ENCODE data around the gene SATB1. TPM values are rescaled to one million over a fixed set of nuclear protein-coding genes. Genes with fewer than 3 reads are reported as not detected.

SATB1 gene
- total and polyA plus RNA-seq, 2 of the 8 experiments (the other 6 are each of a cell fraction or from before 2014, with no cell fraction given), result 18.8 to 28.0 TPM

GRCh38 chr3:18405141-18405540 is 20.0 kb downstream of the SATB1 start:
- Histone ChIP-seq H4K5ac (ENCODE audit: insufficient read length, low read depth, low read length) (no peak overlapping the region), H3K23me2 (ENCODE audit: low read depth, low read length) (no peaks in the 10 kb centered on the region), H3K4me1 (replicated peaks in 1 of 4; ENCODE audit: control insufficient read depth in 3 of 4, insufficient read depth in 4 of 4, low read length in 3 of 4) (no peaks in the 10 kb centered on the region; a peak in 1 of 7 replicates), H3K27ac (ENCODE audit: low read depth, low read length) (no peak overlapping the region), H3K4me3 (ENCODE audit: extremely low read depth in 1 of 4, insufficient read depth in 2 of 4, low read depth in 3 of 4, low read length in 4 of 4) (no peak overlapping the region), H3K36me3 (ENCODE audit: control insufficient read depth in 2 of 4, insufficient read depth in 4 of 4, low read length in 3 of 4) (no peaks in the 10 kb centered on the region), H3K79me2 (ENCODE audit: control insufficient read depth in 1 of 2, insufficient read depth in 2 of 2, low read length in 2 of 2) (no peaks in the 10 kb centered on the region), H3K4me2 (ENCODE audit: insufficient read depth in 1 of 2, low read depth in 2 of 2, low read length in 2 of 2) (no peak overlapping the region), H2AK5ac (ENCODE audit: low read depth, low read length) (no peak overlapping the region), H2BK15ac (ENCODE audit: low read length) (no peak overlapping the region), H3K9ac (replicated peaks in 1 of 4; ENCODE audit: extremely low read depth in 1 of 4, low read depth in 3 of 4, low read length in 3 of 4) (no peak overlapping the region), H3K79me1 (ENCODE audit: low read depth, low read length) (no peaks in the 10 kb centered on the region), H3K27me3 (replicated peaks in 1 of 4; ENCODE audit: control insufficient read depth in 3 of 4, extremely low read depth in 1 of 4, insufficient read depth in 3 of 4, low read length in 3 of 4) (no peaks in the 10 kb centered on the region), H2BK12ac (ENCODE audit: low read depth, low read length) (no peak overlapping the region), H3K4ac (replicated peaks; ENCODE audit: insufficient read length, low read depth, low read length) (no peak overlapping the region), H4K20me1 (replicated peaks in 1 of 2; ENCODE audit: control insufficient read depth in 1 of 2, insufficient read depth in 2 of 2, low read length in 2 of 2) (no peaks in the 10 kb centered on the region), H2BK20ac (ENCODE audit: low read length) (no peak overlapping the region), H2AFZ (ENCODE audit: low read length) (no peak overlapping the region), H3K14ac (ENCODE audit: insufficient read length) (no peak overlapping the region), H2BK120ac (replicated peaks; ENCODE audit: low read depth, low read length) (no peak overlapping the region), H3K9me3 (ENCODE audit: insufficient read depth in 2 of 2, low read depth in 1 of 2, low read length in 1 of 2) (no peaks in the 10 kb centered on the region), H2BK5ac (ENCODE audit: low read depth, low read length) (no peak overlapping the region), H4K91ac (replicated peaks; ENCODE audit: insufficient read length, low read length) (no peak overlapping the region), H3K18ac (ENCODE audit: extremely low read depth, low read length) (no peak overlapping the region), H3K23ac (ENCODE audit: insufficient read length) (no peak overlapping the region), H4K8ac (ENCODE audit: extremely low read depth, insufficient read depth, low read length) (no peak overlapping the region), H3K56ac (replicated peaks; ENCODE audit: insufficient read length, low read depth, low read length) (no peak overlapping the region)
- DNase-seq (ENCODE audit: low read depth in 1 of 2, low spot score in 2 of 2), result no peak
- ChIA-PET CTCF (ENCODE audit: partially characterized antibody) (interaction anchor here (0.7 to 1.0 kb wide), 3 partner anchors 16 to 511 kb away, joined by 3 to 8 read pairs (median 3); no protein-coding TSS in a partner anchor), POLR2A (ENCODE audit: partially characterized antibody) (no interaction called here)
- no peak for FAIRE-seq
- 78% methylated on average over 3 of the region's 3 CpGs; no CpG with 5 or more reads in 1 of the 2 experiments for WGBS, 2 experiments (ENCODE audit: extremely low coverage in 1 of 2, insufficient coverage in 1 of 2, insufficient read length in 1 of 2, insufficient replicate concordance in 2 of 2, low coverage in 1 of 2, low lambda C conversion rate in 2 of 2, missing lambda C conversion rate in 1 of 2)
- no peak for TF ChIP-seq ATF3 (IDR thresholded peaks at IDR 0.05; ENCODE audit: insufficient read depth, low read depth, low read length)
- no peak for TF ChIP-seq RNF2 (IDR thresholded peaks at IDR 0.05; ENCODE audit: borderline replicate concordance, low read depth, low read length, missing control alignments, poor library complexity, severe bottlenecking)
- no peak for TF ChIP-seq NANOG (IDR thresholded peaks at IDR 0.05; ENCODE audit: insufficient read depth, low read depth, low read length, poor library complexity, severe bottlenecking)
- TF ChIP-seq RXRA (IDR thresholded peaks at IDR 0.05; ENCODE audit: insufficient read depth, low read depth, low read length), result no peak
- no peak for TF ChIP-seq CTCF (IDR thresholded peaks at IDR 0.05; ENCODE audit: control extremely low read depth in 1 of 3, insufficient read depth in 1 of 3, low read depth in 1 of 3, low read length in 3 of 3)
- no peak for TF ChIP-seq CREB1 (IDR thresholded peaks at IDR 0.05)
- TF ChIP-seq E2F6 (IDR thresholded peaks at IDR 0.05), result no peak
- no peak for TF ChIP-seq EP300 (IDR thresholded peaks at IDR 0.05; ENCODE audit: borderline replicate concordance in 1 of 2, low read depth in 2 of 2, low read length in 2 of 2)
- TF ChIP-seq CEBPB (IDR thresholded peaks at IDR 0.05; ENCODE audit: low read depth, low read length), result no peak

All from H1 (cell line).